ENCODE measurements around the gene GABPB1.

GABPB1 gene

DNA sequence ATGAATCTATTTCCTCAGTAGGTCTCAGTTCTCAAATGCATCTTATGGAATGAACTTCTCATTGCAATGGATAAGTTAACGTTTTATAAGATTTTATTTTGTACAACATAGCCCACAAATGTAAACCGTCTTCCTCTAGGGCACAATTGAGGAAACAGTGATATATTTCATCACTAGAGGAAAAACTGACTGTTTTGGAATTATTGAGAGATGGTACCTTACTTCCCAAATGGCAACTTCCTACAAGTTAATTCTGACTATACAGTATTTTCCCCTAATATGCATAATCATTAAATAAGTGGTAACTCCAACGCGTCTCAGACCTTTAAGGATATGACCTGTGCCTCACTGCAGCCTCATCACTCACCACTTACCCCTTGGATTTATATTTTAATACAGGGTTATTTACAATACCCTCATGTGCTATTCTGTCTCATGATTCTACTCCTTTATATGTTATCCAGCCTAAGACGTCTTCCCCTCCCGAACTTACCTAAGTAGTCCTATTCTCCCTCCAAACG is 13.3 kb downstream of the GABPB1 start:
- DNase-seq: no peak

GRCh38 chr15:50340416-50340815 is 14.6 kb downstream of the GABPB1 start:
- DNase-seq: no peak

- no peak for DNase-seq
Measured at GRCh38 chr15:50339717-50340116, 15.3 kb downstream of the GABPB1 start.

GRCh38 chr15:50335251-50335650 is 19.7 kb downstream of the GABPB1 start:
- DNase-seq: no peak

GRCh38 chr15:50333229-50333628 is 21.8 kb downstream of the GABPB1 start:
- no peak for DNase-seq

DNA sequence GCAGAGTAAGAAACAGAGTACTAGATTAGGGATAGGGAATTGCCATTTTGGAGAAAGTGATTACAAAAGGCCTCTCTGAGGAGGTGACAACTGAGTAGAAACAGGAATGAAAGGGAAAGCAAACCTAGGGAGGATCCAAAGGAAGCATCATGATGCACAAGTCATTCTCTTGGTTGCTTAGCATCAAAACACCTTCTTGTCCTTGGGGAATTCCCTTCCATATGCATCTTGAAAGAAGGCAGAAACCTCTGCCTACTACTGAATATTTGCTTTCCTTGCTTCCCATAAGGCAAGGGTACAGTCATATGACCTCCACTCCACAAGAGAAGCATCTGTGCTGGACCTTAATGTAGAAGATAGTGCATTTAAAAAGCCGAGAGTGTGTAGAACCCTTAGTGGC is 24.1 kb downstream of the GABPB1 start:
- no peak for DNase-seq

DNA sequence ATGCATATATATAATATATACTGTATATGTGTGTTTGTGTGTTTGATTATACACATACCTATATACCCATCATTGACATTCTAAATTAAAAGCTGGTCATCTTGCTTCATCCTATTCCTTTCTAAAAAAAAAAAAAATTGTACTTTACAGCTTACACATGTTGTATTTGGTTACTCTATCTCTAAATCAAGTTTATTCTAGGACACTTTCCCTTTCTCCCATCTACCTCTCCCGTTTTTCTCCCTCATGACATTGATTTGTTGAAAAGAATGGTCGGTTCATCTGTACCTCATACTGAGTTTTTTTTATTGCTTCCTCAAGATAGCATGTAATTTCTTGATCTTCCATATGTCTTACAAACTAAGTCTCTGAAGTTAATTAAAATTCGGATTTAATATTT is 26.9 kb downstream of the GABPB1 start:
- DNase-seq: no peak

DNA sequence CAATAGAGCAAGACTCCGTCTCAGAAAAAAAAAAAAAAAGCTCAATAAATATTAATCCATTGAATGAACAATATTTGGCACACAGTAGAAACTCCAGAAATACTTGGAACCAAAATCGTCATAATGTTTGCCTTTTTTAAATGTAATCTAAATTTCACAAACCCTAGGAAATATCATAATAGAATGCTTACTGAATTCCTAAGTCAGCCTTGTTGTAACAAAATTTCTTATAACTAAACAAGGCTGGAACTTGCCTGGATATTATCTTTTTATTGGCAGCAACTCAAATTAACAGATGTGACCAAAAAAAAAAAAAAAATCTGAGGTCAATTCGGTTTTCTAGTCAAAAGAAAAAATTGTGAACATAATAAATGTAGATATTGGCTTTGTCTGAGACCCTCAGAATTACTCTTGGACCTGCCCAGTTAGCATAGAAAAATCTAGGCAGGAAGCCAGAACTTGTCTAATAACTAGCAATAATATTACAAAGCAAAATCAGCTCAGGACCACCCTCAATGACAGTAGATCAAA is 33.3 kb downstream of the GABPB1 start:
- no peak for DNase-seq

DNA sequence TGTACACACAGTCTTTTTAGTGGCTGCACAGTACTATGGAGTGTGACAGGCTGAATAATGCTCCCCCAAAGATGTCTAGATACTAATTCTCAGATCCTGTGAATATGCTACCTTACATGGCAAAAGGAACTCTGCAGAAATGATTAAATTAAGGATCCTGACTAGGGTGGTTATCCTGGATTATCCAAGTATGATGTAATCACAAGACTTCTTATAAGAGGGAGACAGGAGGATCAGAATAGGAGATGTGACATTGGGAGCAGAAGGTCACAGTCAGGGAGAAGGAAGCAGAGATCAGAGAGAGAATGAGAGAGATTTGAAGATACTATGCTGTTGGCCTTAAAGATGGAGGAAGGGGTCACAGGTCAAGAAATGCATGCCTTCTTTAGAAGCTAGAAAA is 34.5 kb downstream of the GABPB1 start:
- no peak for DNase-seq

DNA sequence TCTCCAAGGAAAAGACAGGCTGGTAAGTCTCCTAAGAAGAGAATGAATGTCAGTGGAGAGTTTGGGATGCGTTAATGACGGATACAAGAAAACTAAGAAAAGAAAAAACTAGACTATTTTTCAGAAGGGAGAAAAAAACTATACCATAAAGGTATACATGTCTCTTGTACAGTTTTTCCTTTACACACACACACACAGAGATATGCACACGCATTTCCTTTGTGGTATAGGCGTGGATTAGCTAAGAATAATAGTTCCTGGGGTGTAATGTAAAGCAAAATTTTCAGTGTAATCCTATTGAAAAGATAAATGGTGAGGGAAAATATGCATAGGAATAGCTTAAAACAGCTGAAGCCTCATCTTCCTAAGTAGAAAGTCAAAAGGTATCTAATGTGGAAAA is 36.3 kb downstream of the GABPB1 start:
- DNase-seq: no peak

DNA sequence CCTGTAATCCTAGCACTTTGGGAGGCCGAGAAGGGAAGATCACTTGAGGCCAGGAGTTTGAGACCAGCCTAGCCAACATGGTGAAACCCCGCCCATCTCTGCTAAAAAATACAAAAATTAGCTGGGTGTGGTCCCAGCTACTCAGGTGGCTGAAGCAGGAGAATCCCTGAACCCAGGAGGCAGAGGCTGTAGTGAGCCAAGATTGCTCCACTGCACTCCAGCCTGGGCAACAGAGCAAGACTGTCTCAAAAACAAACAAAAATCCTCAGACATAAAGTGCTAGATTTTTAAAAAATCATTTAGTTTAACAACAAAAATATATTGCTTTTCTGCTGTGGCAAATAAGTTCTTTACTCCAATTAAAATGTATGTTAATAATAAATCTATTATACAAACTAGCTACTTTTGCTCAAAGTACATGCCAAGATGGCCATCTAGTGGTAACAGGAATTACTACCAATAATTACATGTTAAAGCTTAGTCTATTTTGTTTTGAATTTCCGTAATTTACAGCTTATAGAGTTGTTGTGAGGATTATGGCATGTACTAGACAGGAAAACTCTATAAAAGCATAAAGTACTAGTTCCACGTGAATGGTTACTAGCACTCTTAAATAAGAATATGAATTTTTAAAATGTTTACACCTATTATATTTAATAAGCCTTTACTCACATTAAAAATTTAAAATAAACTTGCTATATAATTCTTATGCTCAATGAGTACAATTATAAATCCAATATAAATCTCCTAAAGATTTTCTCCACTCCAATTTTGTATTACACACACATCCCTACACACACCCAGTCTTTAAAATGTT is 39.0 kb downstream of the GABPB1 start:
- no peak for DNase-seq

DNA sequence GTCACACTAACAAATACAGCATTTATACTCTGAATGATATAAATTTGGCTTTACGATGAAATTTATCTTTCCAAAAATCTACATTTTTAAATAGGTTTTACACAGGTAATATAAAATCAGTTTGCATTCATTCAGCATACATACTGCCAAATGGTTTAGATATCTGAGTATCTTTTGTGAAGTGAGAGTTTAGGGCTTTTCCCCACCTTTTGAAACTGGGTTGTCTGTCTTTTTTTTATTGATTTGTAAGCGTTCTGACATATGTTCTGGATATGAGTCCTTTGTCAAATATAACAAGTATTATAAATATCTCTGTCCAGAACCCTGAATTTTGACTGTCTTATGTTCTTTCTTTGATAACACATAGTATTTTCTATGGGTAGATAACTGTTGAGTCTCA is 42.4 kb downstream of the GABPB1 start:
- no peak for DNase-seq

DNA sequence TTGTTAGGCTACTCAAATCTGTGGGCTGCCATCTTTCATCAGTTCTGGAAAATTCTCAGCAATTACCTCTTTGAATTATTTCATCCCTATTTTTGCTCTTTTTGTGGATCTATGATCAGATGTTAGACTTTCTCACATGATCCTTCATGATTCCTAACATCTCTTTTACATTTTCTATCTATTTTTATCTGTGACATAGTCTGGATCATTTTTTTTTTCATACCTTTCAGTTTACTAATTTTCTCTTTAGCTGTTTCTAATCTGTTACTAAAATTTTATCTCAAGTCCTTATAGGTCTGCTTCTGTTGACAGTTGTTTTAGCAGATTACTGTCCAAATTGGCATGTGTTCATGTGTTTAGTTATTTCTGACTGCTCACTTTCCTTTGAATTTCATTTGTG is 47.2 kb downstream of the GABPB1 start:
- DNase-seq: no peak

DNA sequence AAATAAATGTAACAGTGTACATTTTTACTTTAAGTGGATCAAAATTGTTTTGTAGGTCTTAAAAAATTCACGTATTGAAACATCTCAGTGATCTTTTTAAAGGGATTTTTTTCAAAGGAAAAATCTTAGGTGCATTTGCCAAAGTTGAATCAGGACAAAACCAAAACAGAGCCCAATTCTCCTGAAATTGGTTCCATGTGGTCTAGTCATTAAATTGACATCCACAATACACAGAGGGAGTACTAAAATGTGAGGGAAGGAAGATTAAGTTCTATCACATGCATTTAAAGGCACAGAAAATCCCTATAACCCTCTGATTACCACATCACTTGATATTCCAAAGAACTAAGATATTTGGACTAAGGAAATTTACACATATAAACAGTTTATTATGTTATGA is 50.2 kb downstream of the GABPB1 start:
- DNase-seq: no peak

DNA sequence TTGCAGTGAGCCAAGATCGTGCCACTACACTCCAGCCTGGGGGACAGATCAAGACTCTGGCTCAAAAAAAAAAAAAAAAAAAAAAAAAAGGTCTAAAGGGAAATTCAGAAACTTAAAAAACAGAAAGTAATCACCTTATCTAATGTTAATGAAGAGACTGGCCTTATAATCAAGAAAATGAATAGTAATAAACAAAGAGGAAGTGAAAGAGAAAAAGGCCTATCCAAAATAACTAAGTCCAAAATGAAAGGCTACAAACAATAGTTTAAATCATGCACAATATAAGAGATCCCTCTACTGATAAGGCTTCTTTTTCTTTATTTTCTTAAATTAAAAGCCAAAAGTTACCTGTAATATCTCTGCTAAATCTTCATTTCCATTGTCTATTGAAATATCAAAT is 52.4 kb downstream of the GABPB1 start:
- no peak for DNase-seq

GRCh38 chr15:50298340-50298739 is 56.7 kb downstream of the GABPB1 start:
- no peak for DNase-seq

- DNase-seq: no peak
Measured at GRCh38 chr15:50295966-50296365, 59.0 kb downstream of the GABPB1 start.

- DNase-seq: no peak
Measured at GRCh38 chr15:50289749-50290148, 65.2 kb downstream of the GABPB1 start.

- no peak for DNase-seq
Measured at GRCh38 chr15:50287324-50288116, 67.5 kb downstream of the GABPB1 start.

GRCh38 chr15:50281427-50281826 is 73.6 kb downstream of the GABPB1 start:
- DNase-seq: no peak

GRCh38 chr15:50280271-50280670 is 74.7 kb downstream of the GABPB1 start:
- no peak for DNase-seq

GRCh38 chr15:50278496-50278895 is 76.5 kb downstream of the GABPB1 start:
- DNase-seq: no peak

- no peak for DNase-seq
Measured at GRCh38 chr15:50277370-50277769, 77.6 kb downstream of the GABPB1 start.

DNA sequence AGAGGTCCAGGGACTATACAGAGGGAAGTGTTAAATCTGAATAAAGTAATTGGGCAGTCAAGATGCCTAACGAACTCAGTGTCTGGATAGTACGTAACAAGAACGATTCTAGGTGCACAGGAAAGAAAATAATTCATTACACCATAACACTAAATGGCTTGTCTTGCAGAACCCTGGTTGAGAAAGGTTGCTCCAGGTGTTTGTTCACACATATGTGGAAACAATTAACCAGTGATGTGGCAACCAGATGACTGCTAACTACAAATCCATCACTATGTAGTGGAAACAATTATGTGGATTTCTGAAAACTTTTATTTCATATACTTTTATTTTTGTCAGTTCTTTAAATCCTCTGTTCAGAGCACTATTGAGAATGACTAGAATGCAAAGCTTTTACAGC is 79.1 kb downstream of the GABPB1 start:
- DNase-seq: no peak

Measured in stimulated activated CD8-positive, alpha-beta memory T cell treated with anti-CD3 and anti-CD28 coated beads, Interleukin-4, amount 100 ng/mL, for 48 hours (primary cell).